ENCODE results near the gene NPAS3. TPM values are rescaled to one million over a fixed set of nuclear protein-coding genes. Genes with fewer than 3 reads are reported as not detected.

Gene NPAS3
- total RNA-seq, 1 donor from 2014 or later = 2.3 TPM

DNA sequence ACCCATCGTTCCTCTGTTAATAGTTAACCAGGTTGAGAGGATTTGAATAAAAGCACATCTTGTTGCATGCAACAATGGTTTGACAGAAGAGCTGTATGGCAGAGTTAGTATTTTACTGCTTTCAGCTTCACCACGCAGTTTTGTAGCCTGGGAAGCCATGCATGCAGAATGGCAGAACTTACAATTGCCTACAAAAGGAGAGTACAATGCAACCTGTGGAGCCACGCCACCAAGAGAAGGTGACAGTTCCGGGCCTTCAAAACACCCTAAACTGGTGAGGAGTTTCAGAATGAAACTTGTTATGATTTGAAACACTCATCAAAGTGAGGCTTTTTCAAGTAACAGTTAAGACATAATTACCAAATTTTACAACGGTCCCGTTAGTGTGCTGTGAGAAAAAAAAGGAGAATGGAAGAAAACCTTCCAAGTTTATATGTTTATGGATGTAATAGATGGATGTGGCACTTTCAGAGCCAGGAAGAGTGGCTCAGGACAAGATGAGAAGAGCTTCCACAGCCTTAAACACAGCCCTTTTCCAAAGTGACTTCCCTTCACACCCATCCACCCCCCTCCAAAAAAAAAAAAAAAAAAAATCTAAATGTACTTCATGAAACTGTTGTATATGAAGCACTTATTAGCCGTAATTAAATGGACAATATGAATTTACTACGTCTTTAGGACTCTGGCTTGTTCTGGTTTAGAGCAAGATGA, 853.5 kb downstream of the NPAS3 start:
- no peak for DNase-seq (ENCODE audit: low spot score)

DNA sequence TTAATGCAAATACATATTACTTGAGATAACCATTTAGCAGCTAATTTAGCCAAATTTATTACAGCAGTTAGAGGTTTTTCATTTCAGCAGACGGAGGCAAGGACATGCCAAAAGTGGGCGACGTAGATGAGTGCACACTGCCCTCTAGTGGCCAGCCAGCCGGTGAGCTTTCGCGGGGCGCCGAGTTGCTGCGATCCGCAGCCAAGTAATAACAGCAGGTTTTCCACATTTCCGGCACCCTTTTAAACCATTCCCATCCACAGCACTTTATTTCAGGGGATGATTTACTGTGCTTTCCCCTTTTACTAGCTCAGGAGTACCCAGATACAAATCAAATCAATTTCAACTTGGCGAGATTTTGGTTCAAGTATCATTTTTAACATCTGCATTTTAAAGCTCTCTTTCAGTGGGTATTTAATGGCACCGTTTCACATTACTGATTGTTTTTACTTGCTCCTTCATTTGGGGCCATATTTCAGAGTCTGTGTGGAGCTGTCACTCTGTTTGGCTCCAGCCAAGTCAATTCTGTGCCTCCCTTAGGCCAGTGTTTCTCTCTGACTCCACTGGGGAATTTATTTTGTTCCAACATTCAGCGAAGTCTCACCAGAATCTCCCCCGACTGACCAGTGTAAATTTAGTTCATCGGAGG, 854.2 kb downstream of the NPAS3 start:
- peak; percentile 86 for DNase-seq (ENCODE audit: low spot score)

DNA sequence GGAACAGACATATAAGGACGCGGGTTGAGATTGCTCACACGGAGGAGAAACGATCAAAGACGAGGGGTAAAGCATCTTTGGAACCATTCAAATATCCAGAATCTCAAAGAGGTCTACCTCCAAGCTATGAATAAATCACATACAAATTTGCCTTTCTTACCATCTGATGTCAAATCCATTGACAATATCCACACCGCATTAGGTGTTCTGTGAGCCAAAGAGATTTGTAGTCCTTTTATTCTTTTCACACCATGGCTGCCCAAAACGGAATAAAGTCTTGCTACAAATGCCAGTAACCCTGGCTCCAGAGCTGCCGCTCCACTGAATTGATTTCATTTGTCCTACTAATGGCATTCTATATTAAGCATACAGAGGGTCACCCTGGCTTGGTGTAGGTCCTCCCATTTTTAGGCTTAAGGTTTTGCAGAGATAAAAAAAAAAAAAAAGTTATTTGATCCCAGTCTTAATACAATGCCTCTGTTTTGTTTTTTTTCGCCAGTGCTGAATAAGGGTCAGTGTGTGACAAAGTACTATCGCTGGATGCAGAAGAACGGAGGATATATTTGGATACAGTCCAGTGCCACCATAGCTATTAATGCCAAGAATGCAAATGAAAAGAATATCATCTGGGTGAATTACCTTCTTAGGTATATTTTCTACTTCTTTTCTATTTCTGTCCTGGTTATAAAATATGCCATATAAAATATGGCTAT, 854.9 kb downstream of the NPAS3 start:
- no peak for DNase-seq (ENCODE audit: low spot score)

DNA sequence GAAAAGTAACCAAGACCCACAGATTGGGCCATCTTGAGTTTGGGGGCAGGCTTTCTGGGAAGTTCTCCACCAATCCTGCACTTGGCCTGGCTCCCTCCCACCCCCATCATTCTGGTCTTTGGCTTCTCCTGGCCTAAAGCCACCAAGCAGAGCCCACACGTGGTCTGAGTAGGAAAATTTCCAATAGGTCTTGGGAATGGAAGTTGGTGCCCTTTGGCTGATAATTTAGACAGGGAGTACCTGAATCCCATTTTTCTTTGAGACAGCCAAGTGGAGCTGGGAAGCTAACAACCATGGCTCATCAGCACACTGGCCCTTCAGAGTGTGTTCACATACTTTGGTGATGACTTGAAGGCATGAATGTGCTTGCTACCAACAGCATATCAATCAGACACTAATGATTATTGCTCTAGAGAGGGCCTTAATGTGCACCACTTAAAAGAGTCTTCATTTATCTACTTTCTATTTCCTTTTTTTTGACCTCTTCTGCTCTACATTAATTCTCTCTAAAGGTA, 856.2 kb downstream of the NPAS3 start:
- no peak for DNase-seq (ENCODE audit: low spot score)

DNA sequence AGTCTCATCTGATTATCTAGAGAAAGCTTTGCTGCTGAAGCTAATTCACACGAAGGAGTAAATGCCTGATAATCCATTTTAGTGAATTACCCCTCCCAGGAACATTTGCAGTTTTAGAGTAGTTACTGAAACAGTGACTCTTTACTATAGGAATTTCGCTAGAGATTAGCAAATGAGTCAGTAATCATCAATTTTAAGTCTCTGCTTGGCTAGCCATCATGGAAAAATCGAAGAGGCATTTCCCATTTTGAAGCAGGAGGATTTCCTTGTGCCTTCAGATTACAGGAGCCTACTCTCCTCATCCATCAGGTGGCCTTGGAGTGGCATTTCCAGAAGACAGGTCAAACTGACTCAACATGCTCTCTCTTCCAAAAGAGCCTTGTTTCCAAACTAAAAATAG, 857.7 kb downstream of the NPAS3 start:
- DNase-seq (ENCODE audit: low spot score) = no peak

DNA sequence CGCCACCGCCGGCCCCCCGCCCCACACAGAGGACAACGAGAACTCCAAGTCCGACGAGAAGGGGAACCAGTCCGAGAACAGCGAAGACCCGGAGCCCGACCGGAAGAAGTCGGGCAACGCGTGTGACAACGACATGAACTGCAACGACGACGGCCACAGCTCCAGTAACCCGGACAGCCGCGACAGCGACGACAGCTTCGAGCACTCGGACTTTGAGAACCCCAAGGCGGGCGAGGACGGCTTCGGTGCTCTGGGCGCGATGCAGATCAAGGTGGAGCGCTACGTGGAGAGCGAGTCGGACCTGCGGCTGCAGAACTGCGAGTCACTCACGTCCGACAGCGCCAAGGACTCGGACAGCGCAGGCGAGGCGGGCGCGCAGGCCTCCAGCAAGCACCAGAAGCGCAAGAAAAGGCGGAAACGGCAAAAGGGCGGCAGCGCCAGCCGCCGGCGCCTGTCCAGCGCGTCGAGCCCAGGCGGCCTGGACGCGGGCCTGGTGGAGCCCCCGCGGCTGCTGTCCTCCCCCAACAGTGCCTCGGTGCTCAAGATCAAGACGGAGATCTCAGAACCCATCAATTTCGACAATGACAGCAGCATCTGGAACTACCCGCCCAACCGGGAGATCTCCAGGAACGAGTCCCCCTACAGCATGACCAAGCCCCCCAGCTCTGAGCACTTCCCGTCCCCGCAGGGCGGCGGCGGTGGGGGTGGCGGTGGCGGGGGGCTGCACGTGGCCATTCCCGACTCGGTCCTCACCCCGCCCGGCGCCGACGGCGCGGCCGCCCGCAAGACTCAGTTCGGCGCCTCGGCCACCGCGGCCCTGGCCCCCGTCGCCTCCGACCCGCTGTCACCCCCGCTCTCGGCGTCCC, 861.3 kb downstream of the NPAS3 start:
- no peak for DNase-seq (ENCODE audit: low spot score)

DNA sequence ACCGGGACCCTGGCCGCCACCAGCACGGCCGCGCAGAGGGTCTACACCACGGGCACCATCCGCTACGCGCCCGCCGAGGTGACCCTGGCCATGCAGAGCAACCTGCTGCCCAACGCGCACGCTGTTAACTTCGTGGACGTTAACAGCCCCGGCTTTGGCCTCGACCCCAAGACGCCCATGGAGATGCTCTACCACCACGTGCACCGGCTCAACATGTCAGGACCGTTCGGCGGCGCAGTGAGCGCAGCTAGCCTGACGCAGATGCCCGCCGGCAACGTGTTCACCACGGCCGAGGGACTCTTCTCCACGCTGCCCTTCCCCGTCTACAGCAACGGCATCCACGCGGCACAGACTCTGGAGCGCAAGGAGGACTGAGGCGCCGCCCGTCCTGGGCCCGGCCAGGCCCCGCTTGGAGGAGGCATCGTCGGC, 862.1 kb downstream of the NPAS3 start:
- no peak for DNase-seq (ENCODE audit: low spot score)

DNA sequence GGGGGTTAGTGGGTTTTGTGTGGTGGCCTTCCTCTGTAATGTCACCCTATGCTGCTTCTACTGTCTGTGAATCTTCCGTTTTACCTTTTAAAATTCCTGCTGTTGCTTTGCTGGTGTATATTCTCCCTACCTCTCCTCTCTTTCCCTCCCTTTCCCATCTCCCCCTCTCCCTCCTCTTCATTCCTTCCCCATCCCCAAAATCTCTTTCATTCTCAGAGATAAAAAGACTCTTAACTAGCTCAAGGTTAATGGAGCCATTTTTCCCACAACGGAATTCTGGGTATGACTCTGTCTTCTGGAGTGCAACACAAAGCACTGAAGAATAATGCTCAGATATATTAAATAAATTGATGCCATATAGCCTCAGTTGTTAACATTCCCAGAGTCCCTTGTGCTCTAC, 864.1 kb downstream of the NPAS3 start:
- DNase-seq (ENCODE audit: low spot score) = no peak

DNA sequence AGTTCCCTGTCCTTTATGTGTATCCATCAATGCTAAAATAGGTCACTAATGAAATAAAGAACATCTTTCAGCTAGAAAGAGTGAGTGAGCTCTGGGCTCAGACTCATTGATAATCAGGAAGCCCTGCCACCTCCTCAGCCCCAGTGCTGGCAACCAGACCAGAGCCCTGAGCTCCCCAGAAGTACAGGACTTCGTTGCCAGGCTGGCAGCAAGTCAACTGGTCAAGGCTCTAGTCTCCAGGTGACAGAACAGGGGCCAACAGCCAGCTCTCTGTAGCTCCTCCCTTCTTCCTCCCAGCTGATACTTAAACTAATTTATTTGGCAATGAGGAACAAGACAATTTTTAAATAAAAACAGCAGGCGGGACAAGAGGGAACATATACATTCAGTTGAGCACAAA, 866.9 kb downstream of the NPAS3 start:
- no peak for DNase-seq (ENCODE audit: low spot score)

DNA sequence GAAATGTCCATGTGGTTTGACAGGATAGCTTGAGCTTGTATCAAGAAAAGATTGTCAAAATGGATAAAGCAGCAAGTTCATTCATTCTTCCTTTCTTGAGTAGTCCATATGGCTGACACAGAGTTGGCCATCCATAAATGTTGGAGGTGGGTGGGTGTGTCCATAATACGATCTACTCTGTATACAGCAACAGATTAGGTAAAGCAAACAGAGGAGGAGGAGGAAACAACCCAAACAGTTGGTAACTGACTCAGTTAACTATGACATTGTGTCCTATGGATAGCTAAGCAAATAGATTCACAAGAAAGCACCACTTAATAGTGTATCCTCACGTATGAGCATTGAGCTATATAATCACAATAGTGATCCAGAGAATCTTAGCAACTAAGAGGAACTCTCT, 868.2 kb downstream of the NPAS3 start:
- no peak for DNase-seq (ENCODE audit: low spot score)

DNA sequence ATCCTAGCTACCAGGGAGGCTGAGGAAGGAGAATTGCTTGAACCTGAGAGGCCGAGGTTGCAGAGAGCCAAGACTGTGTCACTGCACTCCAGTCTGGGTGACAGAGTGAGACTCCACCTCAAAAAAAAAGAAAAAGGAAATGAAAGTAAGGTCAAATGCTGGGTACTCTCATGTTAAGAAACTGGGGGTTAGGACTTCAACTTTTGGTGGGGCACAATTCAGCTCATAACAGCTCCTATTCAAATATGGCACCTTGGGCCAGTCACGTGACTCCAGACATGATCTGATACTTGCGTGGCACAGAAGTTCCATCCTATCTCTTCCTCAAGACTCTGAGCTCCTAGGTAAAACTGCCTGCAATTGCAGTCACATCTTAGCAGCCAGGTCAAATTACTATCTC, 869.5 kb downstream of the NPAS3 start:
- no peak for DNase-seq (ENCODE audit: low spot score)

DNA sequence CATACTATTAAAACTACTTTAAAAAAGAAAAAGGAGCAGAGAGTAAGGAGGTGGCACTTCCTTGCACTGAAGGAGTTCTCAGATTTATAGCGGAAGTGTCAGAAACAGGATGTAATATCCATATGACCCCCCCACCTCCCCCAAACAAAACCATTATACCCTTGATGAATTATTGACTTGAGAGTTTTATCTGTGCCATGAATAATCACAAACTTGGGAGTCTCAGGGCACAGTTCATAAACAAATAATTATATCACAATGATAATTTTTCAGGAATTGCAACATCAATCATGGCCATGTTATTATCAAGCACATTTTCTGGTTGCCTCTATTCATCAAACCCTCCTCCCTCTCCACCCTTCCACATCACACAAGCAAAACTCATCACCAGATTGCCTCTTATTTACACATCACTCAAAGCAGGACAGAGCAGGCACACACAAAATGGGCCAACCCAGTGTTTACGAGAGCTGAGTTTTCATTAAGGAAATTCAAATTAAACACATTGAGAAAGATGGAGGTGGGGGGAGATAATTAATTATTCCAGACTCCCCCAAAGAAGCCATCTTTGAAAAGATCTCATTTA, 870.8 kb downstream of the NPAS3 start:
- no peak for DNase-seq (ENCODE audit: low spot score)

DNA sequence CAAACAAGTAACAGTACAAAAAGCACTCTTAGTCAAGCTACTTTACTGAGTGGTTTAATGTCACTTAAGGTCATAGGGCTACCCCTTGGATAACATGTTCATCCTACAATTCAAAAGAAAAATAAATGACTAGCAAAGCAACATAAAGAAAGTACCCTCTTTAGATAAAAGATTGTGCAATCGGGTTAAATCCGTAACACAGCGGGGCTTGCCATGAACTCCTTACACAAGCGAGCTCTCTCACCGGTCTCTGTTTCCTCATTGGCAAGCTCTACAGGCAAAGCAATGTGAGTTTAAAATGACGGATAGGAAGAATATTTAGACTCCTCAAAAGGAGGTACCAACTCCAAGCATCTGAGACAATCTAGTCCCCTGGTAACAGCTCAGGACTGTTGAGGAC, 871.6 kb downstream of the NPAS3 start:
- DNase-seq (ENCODE audit: low spot score) = no peak

DNA sequence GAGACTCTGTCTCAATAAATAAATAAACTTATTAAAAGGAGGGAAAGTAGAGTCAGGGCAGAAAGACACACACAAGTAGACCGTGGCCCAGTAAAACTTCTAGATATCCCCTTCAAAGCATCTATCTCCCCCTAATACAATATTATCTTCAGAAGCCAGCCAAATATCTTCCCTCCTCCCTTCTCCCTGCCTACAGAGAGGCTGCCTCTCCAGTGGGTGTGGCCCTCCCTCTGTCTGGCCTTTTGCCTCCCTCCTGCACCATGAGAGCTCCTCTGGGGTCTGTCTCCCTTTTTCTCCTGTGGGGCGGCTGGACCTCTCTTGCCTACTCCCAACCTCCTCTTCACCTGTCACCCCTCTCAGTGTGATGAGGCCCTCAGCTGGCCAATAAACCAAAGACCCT, 873.0 kb downstream of the NPAS3 start:
- DNase-seq (ENCODE audit: low spot score) = no peak

DNA sequence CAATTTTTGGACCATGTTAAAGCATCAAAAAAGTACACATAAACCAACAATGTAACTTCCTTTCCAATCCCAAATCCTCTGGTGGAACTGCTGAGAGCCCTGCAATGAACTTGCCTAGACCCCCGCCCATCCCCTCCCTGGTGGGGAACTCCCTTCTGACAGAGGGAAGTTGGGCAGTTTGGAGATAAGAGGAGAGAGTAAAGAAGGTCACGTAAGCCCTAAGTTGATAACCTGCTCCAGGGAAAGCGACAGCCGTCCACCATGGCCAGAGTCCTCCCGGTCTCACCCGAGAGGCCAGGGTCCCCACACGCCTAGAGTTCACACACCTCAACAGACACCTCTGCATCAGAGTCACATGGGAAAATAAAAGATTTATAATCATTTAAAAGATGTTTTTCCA, 873.5 kb downstream of the NPAS3 start:
- no peak for DNase-seq (ENCODE audit: low spot score)

DNA sequence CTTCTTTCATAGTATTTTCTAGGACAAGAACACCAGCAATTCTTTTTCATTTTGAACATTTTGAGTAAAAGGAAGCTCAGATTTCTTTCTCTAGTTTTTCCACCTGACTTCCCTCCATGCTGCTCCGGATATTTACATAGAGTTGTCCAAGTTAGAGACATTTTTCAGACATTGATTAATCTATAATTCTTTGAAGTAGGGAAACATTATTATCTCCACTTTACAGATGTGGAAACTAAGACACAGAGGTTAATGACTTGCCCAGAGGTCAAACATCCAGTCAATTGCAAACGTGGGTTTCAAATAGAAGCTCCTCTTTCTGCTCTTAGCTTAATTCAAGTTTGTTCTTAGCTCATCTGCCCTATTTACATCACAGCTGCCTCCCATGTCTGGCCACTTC, 873.9 kb downstream of the NPAS3 start:
- DNase-seq (ENCODE audit: low spot score) = no peak

DNA sequence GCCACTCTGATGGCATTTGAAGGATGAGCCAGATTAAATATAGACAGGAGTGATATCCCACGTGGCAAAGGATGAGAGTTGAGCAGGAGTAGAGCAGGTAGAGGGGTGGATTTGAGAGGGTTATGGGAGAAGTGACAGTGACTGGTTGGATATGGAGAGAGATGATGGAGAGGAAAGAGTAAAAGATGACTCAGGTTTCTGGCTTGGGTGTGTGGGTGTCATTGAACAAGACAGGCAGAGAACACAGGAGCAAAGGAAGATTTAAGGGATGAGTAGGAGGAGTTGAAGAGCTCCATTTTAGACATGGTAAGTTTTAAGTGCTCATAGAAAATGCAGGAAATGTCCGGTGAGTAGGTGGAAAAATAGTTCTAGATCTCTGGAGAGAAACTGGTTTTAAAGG, 875.3 kb downstream of the NPAS3 start:
- no peak for DNase-seq (ENCODE audit: low spot score)

DNA sequence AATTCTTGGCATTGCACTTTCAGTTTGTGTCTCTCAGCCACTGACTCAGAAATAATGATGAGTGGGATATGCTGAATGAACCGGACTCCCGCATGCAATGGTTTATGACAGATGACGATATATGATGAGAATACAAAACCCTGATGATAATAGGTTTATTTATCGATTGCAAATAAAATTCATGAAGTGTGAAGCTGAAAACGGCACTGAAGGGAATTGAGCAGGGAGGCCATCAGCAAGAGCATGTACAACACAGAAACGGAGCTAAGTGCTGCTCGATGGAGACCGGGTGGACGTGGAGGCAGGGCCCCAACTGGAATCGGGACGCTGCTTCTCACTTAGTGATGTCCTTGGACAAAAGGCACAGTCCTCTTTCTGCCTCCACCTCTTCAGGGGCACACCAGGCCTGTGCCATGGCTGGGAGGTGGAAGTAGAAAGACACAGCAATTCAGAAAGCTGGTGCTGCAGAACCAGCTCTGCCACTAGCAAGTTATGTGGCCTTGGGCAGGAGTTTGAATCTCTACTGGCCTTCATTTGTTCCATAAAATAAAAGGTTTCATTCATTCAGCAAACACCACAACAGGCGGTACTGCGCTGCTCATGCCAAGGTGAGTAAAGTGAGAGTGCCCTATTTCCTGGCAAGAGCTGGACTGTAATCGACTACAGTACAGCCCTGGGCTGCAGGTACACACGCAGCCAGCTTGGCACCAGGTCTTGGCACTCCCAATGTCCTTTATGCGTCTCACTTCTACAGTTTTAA, 895.2 kb downstream of the NPAS3 start:
- no peak for DNase-seq (ENCODE audit: low spot score)

DNA sequence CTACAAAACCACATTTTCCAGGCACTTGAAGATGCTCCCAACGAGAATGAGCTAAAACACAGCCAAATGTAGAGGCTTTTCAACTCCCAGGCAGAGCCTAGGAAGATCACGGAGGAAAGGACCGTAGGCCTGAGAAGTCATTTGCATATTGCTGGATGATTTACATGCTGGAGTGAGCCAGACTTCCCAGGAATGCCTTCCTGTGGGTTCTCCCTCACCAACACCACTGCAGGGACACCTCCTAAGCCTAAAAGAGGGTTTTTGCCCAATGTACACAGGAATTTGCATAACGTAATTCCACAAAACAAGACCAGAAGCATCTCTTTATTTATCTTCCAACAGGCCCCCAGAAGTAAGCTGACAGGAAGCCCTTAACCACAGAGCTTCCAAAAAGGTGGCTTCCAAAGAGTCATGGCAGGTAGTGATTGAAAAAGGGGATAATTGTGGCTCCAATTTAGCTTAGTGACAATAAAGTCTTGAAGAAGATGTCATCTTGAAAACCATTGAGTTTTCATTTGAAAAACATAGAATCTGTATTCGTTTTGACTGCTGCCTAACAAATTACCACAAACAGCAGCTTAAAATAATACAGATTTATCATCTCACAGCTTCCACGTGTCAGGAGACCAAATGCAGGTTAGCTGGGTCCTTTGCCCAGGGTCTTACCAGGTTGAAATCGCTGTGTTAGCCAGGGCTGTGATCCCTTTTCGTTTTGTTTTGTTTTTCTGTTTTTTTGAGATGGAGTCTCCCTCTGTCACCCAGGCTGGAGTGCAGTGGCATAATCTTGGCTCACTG, 896.0 kb downstream of the NPAS3 start:
- no peak for DNase-seq (ENCODE audit: low spot score)

DNA sequence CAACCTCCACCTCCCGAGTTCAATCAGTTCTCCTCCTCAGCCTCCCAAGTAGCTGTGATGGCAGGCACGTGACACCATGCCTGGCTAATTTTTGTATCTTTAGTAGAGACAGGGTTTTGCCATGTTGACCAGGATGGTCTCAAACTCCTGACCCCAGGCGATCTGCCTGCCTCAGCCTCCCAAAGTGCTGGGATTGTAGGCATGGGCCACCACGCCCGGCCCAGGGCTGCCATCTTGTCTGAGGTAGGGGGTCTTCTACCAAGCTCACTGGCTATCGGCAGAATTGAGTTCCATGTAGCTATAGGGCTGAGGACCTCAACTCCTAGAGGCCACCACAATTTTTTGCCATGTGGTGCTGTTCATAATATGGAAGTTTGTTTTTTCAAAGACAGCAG, 896.6 kb downstream of the NPAS3 start:
- DNase-seq (ENCODE audit: low spot score) = no peak

Data from ureter (tissue), 1 donor.